Inferior parietal cortex (tissue), 1 donor: ENCODE measurements around the gene SOCS4.

Source experiments
- DNase-seq: peaks from one replicate; pipeline ENCODE4 v3.0.0-alpha.2; 2016; ENCODE audit errors: extremely low spot score

The SOCS4 gene

GRCh38 chr14:55085060-55085660 is 58.1 kb downstream of the SOCS4 start:
- DNase-seq: no peak

- no peak for DNase-seq
These were observed 59.9 kb downstream of the SOCS4 start for GRCh38 chr14:55086938-55087337.

- no peak for DNase-seq
These were observed 61.3 kb downstream of the SOCS4 start for GRCh38 chr14:55088356-55088755.

- no peak for DNase-seq
These were observed 65.3 kb downstream of the SOCS4 start for GRCh38 chr14:55092341-55092740.

GRCh38 chr14:55094292-55095157 is 67.5 kb downstream of the SOCS4 start:
- no peak for DNase-seq

GRCh38 chr14:55097881-55098560 is 71.0 kb downstream of the SOCS4 start:
- DNase-seq: no peak

- no peak for DNase-seq
These were observed 71.5 kb downstream of the SOCS4 start for GRCh38 chr14:55098561-55098898.
